Kidney tubule cell (primary cell): ENCODE data around the gene MVB12A.

Source experiments
- DNase-seq: peaks from one replicate; pipeline ENCODE4 v3.0.0-alpha.2; 2018; ENCODE audit warnings: low spot score

Gene MVB12A

DNA sequence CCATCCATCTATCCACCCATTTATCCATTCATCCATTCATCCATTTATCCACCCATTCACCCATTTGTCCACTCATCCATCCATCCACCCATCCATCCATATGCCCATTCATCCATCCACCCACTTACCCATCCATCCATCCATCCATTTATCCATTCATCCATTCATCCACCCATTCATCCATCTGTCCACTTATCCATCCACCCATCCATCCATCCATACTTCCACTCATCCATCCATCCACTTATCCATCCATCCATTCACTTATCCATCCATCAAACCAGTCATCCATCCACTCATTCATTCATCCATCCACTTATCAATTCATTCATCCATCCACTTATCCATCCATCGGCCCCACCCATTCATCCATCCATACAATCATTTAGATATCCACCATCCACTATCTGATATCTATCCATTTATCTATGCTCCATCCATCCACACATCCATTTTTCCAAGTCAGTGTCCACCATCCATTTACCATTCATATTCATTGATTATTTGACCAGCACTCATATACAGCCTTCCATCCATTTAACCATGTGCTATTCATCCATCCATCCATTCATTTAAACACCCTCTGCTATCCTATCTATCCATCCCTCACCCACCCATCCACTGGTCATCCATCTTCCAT lies 25.8 kb downstream of the MVB12A start:
- DNase-seq = no peak

DNA sequence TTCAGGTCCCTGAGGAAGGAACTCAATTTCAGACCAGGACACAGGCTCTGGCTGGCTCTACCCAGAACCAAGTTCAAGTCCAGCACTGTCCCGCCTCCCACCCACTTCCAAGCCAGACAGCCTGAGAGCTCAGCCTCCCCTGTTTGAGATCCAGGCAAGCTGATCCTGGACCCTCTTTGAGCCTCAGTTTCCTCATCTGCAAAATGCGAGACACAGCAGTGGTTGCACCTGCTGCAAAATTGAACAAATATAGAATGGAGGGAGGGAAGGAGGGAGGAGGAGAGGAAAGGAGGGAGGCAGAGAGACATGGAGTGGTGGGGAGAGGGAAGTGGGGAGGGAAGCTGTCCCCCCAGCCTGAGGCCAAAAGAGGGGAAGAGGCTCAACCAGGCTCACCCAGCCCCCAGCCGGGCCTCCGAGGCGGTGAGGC lies 27.9 kb downstream of the MVB12A start:
- no peak for DNase-seq

DNA sequence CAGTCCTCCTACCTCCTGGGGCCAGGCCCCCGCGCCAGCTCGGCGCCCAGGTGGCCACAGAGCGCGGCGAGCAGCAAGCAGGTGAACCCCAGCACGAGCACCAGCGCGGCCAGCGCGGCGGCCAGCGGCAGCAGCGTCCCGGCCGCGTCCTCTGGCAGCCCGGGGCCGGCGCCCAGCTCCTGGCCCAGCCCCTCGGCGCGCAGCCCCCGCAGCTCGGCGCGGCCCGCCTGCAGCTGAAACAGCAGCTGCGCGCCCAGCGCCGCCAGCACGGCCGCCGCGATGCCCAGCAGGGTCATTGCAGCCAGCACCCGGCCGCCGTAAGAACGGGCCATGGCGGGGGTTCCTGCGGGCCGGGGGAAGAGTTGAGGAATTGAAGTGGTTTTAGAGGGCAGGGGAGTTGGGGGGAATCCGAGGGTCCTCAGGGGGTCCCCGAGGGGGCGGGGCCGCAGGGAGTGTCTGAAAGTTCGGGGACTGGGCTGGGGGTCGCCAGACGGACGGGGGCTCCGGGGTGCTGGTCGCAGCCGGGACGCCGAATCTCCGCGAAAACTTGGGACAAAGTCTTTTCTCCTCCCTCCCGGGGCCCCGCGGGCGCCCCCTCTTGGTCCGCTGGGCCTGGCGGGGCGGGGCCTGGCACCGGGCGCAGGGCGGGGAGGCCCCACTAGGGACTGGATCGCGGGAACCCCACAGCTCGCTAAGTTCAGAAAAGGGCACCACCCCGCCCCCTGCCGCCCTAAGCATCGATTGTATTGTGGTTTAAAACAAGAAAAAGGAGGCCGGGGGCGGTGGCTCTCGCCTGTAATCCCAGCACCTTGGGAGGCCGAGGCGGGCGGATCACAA lies 28.5 kb downstream of the MVB12A start, which contains the start of gene TMEM221:
Gene TMEM221 (minus strand): TSS at position 538 of the 837 bp plus-strand sequence. CDS start 206 bp downstream, at position 332.
- no peak for DNase-seq

DNA sequence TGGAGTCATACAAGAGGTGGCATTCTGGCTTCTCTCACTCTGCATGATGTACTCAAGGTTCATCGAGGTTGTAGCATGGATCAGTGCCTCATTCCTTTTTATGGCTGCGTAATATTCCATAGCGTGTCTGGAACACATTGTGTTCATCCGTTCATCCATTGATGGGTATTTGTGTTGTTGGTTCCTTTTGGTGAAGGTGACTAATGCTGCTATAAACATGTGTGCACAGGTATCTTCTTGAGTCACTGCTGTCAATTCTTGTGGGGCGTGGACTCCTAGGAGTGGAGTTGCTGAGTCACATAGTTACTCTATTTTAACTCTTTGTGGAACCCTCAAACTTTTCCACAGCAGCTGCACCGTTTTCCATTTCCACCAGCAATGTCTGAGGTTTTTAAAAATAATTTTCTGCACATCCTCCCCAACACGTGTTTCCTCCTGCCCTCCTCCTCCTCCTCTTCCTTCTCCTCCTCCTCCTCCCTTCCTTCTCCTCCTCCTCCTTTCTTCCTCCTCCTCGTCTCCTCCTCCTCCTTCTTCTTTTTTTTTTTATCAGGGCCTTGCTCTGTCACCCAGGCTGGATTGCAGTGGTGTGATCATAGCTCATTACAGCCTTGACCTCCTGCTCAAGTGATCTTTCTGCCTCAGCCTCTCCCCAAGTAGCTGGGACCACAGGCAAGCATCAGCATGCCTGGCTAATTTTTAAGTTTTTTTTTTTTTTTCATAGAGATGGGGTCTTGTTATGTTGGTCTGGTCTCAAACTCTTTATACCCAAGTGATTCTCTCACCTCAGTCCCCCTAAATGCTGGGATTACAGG lies 30.6 kb downstream of the MVB12A start:
- DNase-seq = peak; percentile 86

- DNase-seq = no peak
Observed at GRCh38 chr19:17451820-17452219, 32.0 kb downstream of the MVB12A start.

DNA sequence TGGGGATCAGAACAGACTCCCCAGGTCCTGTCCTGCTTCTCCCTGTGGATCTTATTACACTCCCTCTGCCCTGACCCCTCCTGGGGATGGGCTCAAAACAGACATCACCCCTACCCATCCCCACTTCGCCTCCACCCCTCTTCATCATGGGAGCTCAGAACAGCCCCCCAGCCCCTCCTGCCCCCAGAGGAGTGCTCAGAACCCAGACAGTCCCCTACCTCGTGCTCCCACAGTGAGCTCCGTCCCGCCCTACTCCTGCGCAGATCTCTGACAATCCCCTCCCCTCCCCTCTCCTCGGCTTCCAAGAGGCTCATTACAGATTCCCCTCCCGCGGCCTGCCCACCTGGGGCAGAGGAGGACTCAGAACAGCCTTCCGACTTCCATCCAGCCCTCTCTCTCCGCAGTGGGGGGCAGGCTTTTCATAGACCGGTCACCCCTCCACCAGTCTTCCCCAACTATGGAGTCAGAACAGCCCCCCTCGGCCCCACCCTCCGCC lies 34.8 kb downstream of the MVB12A start:
- DNase-seq = no peak

DNA sequence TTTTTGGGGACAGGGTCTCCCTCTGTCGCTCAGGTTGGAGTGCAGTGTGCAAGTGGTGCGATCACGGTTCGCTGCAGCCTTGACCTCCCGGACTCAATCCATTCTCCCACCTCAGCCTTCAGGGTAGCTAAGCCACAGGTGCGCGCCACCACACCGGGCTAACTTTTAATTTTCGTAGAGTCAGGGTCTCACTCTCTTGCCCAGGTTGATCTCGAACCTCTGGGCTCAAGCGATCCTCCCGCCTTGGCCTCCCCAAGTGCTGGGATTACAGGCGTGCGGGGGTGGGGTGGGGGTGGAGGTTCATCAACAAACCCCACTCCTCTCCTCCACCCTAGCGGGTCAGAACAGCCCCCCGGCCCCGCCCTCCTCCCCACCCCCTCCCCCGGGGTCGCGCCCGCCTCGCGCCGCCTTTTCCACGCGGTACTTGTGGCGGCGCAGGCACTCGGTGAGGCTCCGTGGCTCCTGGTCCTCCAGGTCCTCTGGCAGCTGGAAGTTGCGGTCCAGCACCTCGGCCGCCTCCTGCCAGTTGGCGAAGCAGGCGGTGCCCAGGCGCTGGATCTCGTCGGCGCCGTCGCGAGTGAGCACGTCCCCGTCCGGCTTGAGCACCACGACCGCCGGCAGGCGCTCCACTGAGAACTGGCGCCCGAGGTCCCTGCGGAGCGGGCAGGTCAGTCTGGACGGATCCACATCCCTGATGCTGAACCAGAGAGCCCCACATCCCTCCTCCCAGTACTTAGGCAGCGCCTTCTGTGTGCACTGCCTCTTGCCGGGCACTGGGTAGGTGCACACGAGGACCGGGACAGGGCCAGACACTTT lies 35.7 kb downstream of the MVB12A start:
- peak; percentile 18 for DNase-seq

DNA sequence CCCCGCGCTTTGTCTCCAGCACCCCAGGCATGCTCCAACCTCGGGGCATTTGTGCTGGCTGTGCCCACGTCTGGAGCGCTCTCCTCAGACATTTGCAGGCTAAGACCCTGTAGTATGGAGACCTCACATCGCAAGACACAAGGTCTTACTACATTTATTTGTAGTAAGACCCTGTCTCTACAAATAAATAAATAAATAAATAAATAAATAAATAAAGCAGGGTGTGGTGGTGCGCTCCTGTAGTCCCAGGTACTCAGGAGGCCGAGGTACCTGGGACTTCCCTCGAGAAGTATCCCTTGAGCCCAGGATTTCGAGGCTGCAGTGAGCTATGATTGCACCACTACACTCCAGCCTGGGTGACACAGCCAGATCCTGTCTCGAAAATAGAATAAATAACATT lies 36.3 kb downstream of the MVB12A start:
- DNase-seq = no peak

- no peak for DNase-seq
Observed at GRCh38 chr19:17457616-17458015, 37.8 kb downstream of the MVB12A start.

DNA sequence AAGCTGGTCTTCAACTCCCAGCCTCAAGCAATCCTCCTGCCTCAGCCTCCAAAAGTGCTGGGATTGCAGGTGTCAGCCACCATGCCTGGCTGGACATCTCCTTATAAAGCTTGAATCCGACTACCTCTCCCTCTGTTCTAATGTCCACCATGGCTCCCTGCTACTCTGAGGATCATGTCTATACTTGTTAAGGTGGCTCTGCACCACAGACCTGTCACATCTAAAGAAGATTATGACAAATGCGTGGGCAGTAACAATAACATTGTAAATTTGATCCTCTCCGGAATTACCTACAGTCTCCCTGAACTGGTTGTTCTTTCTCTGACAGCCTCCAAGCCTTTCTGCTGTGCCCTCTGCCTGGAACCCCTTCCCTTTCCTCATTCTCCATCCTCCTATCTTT lies 39.1 kb downstream of the MVB12A start:
- no peak for DNase-seq

GRCh38 chr19:17460372-17461230 lies 40.8 kb downstream of the MVB12A start, which contains the start of gene NXNL1:
TSS of gene NXNL1 (minus strand) at chr19:17460926. CDS start at chr19:17460869, 57 bp downstream.
- no peak for DNase-seq

- no peak for DNase-seq
Observed at GRCh38 chr19:17466487-17466850, 46.6 kb downstream of the MVB12A start.

DNA sequence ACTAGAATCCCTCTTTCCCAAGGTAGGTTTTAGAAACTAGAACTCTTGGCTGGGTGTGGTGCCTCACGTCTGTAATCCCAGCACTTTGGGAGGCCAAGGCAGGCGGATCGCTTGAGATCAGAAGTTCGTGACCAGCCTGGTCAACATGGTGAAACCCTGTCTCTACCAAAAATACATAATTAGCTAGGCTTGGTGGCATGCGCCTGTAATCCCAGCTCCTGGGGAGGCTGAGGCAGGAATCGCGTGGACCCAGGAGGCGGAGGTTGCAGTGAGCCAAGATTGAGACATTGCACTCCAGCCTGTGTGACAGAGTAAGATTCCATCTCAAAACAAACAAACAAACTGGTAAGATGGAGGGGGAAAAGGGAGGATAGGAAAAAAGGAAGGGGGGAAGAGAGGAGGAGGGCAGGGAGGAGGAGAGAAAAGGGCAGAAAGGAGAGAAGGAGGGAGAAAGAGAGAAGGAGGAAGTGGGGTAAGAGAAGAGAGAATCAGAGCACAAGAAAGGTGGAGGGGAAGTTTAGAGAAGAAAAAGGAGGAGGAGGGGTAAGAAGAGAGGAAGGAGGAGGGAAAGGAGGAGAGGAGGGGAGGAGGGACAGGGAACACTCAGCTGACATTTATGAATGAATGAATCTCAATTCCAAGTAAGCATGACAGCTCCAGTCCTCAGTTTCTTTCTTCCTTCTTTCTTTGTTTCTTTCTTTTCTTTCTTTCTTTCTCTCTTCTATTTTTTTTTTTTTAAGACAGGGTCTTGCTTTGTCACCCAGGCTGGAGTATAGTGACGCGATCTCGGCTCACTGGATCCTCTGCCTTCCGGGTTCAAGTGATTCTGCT lies 47.8 kb downstream of the MVB12A start:
- DNase-seq = no peak

- no peak for DNase-seq
Observed at GRCh38 chr19:17468302-17469091, 48.6 kb downstream of the MVB12A start.

- peak; percentile 12 for DNase-seq
Observed at GRCh38 chr19:17469092-17469480, 49.2 kb downstream of the MVB12A start.

- DNase-seq = peak; percentile 91
Observed at GRCh38 chr19:17469481-17470067, 49.7 kb downstream of the MVB12A start.

DNA sequence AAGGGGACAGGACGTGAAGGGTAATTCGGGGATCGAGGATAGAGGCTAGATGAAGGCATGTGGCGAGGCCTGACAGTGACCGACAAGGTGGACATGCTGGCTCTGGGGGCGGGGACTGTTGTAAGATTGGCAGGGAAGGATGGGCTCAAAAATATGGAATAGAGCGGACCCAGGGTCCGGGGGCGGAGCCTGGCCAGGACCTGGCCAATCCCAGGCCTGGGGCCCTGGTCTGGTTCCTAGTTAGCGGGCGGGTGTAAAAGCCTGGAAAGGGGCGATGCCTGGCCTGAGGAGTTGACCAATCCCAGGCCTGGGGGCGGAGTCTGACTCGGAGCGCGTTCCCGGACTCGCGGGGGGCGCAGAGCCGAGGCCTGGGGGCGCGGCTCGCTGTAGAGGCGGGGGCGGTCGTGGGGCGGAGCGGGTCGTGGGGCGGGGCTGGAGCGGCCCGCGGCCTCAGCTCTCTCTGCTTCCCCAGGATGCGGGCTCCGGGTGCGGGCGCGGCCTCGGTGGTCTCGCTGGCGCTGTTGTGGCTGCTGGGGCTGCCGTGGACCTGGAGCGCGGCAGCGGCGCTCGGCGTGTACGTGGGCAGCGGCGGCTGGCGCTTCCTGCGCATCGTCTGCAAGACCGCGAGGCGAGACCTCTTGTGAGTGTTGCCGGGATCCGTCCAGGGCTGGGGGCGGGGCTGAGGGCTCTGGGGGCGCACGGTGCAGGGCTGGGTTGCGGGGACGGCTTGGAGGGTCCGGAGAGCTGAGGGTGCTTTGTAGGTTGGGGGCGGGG lies 50.4 kb downstream of the MVB12A start, which contains the start of gene SLC27A1:
Gene SLC27A1 (plus strand): TSS at position 457 of the 774 bp plus-strand sequence. CDS start 17 bp downstream, at position 474.
- DNase-seq = peak; percentile 98
